Measurements from ENCODE around the gene PPP1R12A. TPM values are rescaled to one million over a fixed set of nuclear protein-coding genes. Genes with fewer than 3 reads are reported as not detected.

PPP1R12A gene
- total and polyA plus RNA-seq, 2 of the 4 experiments (the other 2 are of a cell fraction) = 47.7 to 112 TPM

DNA sequence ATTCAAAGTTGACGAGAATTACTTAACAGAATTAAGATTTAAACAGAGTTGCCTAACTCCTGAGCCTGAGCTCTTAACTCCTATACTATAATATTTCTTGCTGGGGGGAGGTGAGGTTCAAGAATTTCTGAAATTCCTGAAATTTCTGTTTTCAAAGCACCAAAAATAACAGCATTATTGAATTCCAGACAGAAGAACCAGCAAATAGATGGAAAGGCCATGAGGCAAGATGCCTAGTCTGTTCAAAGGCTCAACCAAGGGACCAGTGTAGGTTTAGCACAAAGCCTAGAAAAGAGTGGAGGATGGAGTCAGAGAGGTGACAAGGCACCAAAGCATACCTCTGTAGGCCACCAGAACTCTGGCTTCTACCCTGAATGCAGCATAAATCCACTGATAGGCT, 76.4 kb downstream of the PPP1R12A start:
- no peak overlapping the region for H3K27ac ChIP-seq (ENCODE audit: insufficient read depth, low read length)
- H3K9me1 ChIP-seq (ENCODE audit: insufficient read depth, low read length) = peaks cover 5% of the 10 kb centered on the region; the same call in 1 of the 2 replicates
- ChIA-PET POLR2A (ENCODE audit: unreplicated experiment) (no interaction called here), CTCF (interaction anchor here (0.5 kb wide), 1 partner anchor 197 kb away, joined by 4 read pairs; no protein-coding TSS in a partner anchor)
- peak; percentile 19 for DNase-seq
- H3K9ac ChIP-seq (ENCODE audit: low read depth, low read length) = no peak overlapping the region
- WGBS, 2 experiments (ENCODE audit: extremely low coverage in 2 of 2, insufficient read length in 1 of 2) = no CpG with 5 or more reads among the region's 1 CpG
- no TSS peak for BruUV-seq (replicated peaks)
- H2BK120ac ChIP-seq (ENCODE audit: low read depth, low read length) = peak overlapping the region; percentile 8; the same call in 1 of the 2 replicates
- H2AK9ac ChIP-seq (replicated peaks; ENCODE audit: low read depth, low read length, poor library complexity) = no peak overlapping the region
- H4K8ac ChIP-seq (ENCODE audit: low read depth in 2 of 2, low read length in 2 of 2) = peak overlapping the region in 1 of 2 experiments; percentile 45; a peak in 2 of 4 replicates
- H3K79me1 ChIP-seq (ENCODE audit: low read depth in 1 of 2, low read length in 2 of 2) = peaks cover 33 to 59% of the 10 kb centered on the region in 2 experiments
- intact Hi-C loops (cut with micrococcal nuclease) (no loop called here), dilution Hi-C loops (cut with HindIII; ENCODE audit: low sequenced_read_pairs, unreplicated experiment) (no loop called here), in situ Hi-C loops (cut with MboI; ENCODE audit: low sequenced_read_pairs) (no loop called here)
- no peak for TF ChIP-seq CHD1 (IDR thresholded peaks at IDR 0.05; ENCODE audit: low read depth, low read length)
- TF ChIP-seq FOS (IDR thresholded peaks at IDR 0.05; ENCODE audit: low read depth, low read length) = no peak
- TF ChIP-seq, protein P1, sequence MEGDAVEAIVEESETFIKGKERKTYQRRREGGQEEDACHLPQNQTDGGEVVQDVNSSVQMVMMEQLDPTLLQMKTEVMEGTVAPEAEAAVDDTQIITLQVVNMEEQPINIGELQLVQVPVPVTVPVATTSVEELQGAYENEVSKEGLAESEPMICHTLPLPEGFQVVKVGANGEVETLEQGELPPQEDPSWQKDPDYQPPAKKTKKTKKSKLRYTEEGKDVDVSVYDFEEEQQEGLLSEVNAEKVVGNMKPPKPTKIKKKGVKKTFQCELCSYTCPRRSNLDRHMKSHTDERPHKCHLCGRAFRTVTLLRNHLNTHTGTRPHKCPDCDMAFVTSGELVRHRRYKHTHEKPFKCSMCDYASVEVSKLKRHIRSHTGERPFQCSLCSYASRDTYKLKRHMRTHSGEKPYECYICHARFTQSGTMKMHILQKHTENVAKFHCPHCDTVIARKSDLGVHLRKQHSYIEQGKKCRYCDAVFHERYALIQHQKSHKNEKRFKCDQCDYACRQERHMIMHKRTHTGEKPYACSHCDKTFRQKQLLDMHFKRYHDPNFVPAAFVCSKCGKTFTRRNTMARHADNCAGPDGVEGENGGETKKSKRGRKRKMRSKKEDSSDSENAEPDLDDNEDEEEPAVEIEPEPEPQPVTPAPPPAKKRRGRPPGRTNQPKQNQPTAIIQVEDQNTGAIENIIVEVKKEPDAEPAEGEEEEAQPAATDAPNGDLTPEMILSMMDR (conservative IDR thresholded peaks at IDR 0.05; ENCODE audit: low read depth, low read length) = no peak
- TF ChIP-seq POLR2A (IDR thresholded peaks at IDR 0.05; ENCODE audit: low read depth, low read length) = no peak
- no peak for TF ChIP-seq MXI1 (IDR thresholded peaks at IDR 0.05; ENCODE audit: borderline replicate concordance, low read depth, low read length)
- no peaks in the 10 kb centered on the region for H3K27me3 ChIP-seq (ENCODE audit: control insufficient read depth, insufficient read depth, low read length)
- H2AFZ ChIP-seq (replicated peaks; ENCODE audit: low read length, poor library complexity) = no peak overlapping the region
- peak; percentile 78 for ATAC-seq (ENCODE audit: low read depth)
- peaks cover 47% of the 10 kb centered on the region for H4K20me1 ChIP-seq (ENCODE audit: insufficient read depth, low read length)
- H2BK5ac ChIP-seq (ENCODE audit: low read depth, low read length, poor library complexity, severe bottlenecking) = peak overlapping the region; percentile 37
- H3K9me3 ChIP-seq (ENCODE audit: control insufficient read depth, insufficient read depth, low read length) = no peaks in the 10 kb centered on the region
- H2AK5ac ChIP-seq (ENCODE audit: low read depth, low read length) = 0 out of 2 replicates have a peak overlapping the region, but pooled peaks have one; percentile 27
- H3K4me2 ChIP-seq (ENCODE audit: low read depth, low read length) = peak overlapping the region; percentile 34; the same call in 1 of the 2 replicates
- peak overlapping the region; percentile 33; the same call in 1 of the 2 replicates for H3K4ac ChIP-seq (ENCODE audit: low read depth, low read length)
- H2BK15ac ChIP-seq (ENCODE audit: low read depth, low read length) = no peak overlapping the region
- no peak overlapping the region for H4K5ac ChIP-seq (ENCODE audit: low read depth, low read length)
- no peak overlapping the region for H3K56ac ChIP-seq (ENCODE audit: extremely low read depth, insufficient read depth, low read length)
- H3K18ac ChIP-seq (ENCODE audit: low read depth, low read length) = no peak overlapping the region; the same call in 1 of the 2 replicates
- H3K14ac ChIP-seq (replicated peaks; ENCODE audit: low read depth, low read length) = peak overlapping the region; percentile 67; the same call in 1 of the 2 replicates
- no peak overlapping the region for H4K91ac ChIP-seq (ENCODE audit: insufficient read depth, low read depth, low read length)
- peaks cover 5% of the 10 kb centered on the region for H3K4me1 ChIP-seq (ENCODE audit: control insufficient read depth, insufficient read depth, low read length)
- H3K4me3 ChIP-seq (ENCODE audit: insufficient read depth, low read depth, low read length) = no peak overlapping the region
- peak overlapping the region; percentile 29; the same call in 1 of the 2 replicates for H3K23ac ChIP-seq (ENCODE audit: low read depth, low read length)
- H2BK20ac ChIP-seq (ENCODE audit: low read depth, low read length) = no peak overlapping the region
- peaks cover 2% of the 10 kb centered on the region; the same call in 1 of the 2 replicates for H3K36me3 ChIP-seq (ENCODE audit: control insufficient read depth, insufficient read depth, low read length)
